SK-N-SH treated with all-trans-retinoic acid at 6 μM for 48 hours (cell line): ENCODE measurements around the gene CRABP1.

Experiments used
- ARNTL ChIP-seq: fragments of 450-650 bp; formaldehyde crosslinking; IDR thresholded peaks from 2 replicates; pipeline ENCODE4 v1.5.0; 2020; ENCODE audit warnings: low read depth, mild to moderate bottlenecking, moderate library complexity, borderline replicate concordance
- BACH2 ChIP-seq: fragments of 250-450 bp; sonication (Bioruptor Pico); IDR thresholded peaks from 2 replicates; pipeline ENCODE4 v1.9.0; 2021; ENCODE audit warnings: mild to moderate bottlenecking, borderline replicate concordance
- ISL1 ChIP-seq: fragments of 250-450 bp; sonication (Bioruptor Pico); IDR thresholded peaks from 2 replicates; pipeline ENCODE4 v2.1.2; 2022; ENCODE audit warnings: mild to moderate bottlenecking, moderate library complexity
- PPARA ChIP-seq: fragments of 250-450 bp; sonication (Bioruptor Pico); IDR thresholded peaks from 2 replicates; pipeline ENCODE4 v1.5.0; 2020; ENCODE audit warnings: mild to moderate bottlenecking, borderline replicate concordance
- RARB ChIP-seq: fragments of 250-450 bp; sonication (Bioruptor Pico); IDR thresholded peaks from 2 replicates; pipeline ENCODE4 v1.8.0; 2021; ENCODE audit warnings: mild to moderate bottlenecking, moderate library complexity
- SNAI2 ChIP-seq: fragments of 250-450 bp; sonication (Bioruptor Pico); IDR thresholded peaks from 2 replicates; pipeline ENCODE4 v1.5.0; 2020; ENCODE audit warnings: mild to moderate bottlenecking, moderate library complexity
- TOX ChIP-seq: fragments of 250-450 bp; sonication (Bioruptor Pico); IDR thresholded peaks from 2 replicates; pipeline ENCODE4 v1.8.0; 2021; ENCODE audit warnings: mild to moderate bottlenecking, moderate library complexity, borderline replicate concordance
- ZFP3 ChIP-seq: fragments of 250-450 bp; sonication (Bioruptor Pico); IDR thresholded peaks from 2 replicates; pipeline ENCODE4 v1.5.0; 2020; ENCODE audit warnings: mild to moderate bottlenecking, moderate library complexity
- ZFP30 ChIP-seq: fragments of 450-650 bp; formaldehyde crosslinking; IDR thresholded peaks from 2 replicates; pipeline ENCODE4 v1.5.0; 2022; ENCODE audit warnings: mild to moderate bottlenecking, moderate library complexity
- ZNF70 ChIP-seq: fragments of 450-650 bp; formaldehyde crosslinking; IDR thresholded peaks from 2 replicates; pipeline ENCODE4 v1.5.0; 2020; ENCODE audit warnings: mild to moderate bottlenecking, moderate library complexity
- TF ChIP-seq, protein P1 (sequence below): fragments of 250-450 bp; sonication (Bioruptor Pico); IDR thresholded peaks from 2 replicates; pipeline ENCODE4 v1.8.0; 2021; ENCODE audit warnings: low read depth, mild to moderate bottlenecking, moderate library complexity, borderline replicate concordance

DNA sequence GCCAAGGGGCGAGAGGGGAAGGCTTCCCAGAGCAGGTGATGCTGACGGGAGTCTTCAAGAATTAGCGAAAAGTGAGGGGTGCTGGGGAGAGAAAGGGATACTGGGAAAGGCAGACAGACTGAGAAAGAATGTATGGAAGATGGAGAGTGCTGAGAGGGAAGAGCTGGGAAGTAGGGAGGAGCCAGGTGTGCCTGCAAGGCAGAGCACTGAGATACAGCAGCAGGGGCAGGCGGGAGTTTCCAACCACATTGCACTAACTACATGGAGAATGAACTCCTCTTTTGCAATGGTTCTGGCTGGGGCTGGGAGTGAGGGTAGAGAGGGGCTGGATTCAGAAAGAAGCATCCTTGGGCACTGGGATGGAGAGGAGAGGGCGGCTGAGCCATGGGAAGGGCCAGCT is 16.0 kb upstream of the CRABP1 start:
- no peak for TF ChIP-seq ZFP3 (CRISPR knock-in tag)
- TF ChIP-seq PPARA = no peak
- no peak for TF ChIP-seq RARB (CRISPR knock-in tag)
- no peak for TF ChIP-seq SNAI2 (CRISPR knock-in tag)
- TF ChIP-seq ISL1 = no peak
- TF ChIP-seq, protein P1, sequence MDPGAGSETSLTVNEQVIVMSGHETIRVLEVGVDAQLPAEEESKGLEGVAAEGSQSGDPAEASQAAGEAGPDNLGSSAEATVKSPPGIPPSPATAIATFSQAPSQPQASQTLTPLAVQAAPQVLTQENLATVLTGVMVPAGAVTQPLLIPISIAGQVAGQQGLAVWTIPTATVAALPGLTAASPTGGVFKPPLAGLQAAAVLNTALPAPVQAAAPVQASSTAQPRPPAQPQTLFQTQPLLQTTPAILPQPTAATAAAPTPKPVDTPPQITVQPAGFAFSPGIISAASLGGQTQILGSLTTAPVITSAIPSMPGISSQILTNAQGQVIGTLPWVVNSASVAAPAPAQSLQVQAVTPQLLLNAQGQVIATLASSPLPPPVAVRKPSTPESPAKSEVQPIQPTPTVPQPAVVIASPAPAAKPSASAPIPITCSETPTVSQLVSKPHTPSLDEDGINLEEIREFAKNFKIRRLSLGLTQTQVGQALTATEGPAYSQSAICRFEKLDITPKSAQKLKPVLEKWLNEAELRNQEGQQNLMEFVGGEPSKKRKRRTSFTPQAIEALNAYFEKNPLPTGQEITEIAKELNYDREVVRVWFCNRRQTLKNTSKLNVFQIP (CRISPR knock-in tag) = no peak
- no peak for TF ChIP-seq ARNTL
- no peak for TF ChIP-seq BACH2 (CRISPR knock-in tag)
- no peak for TF ChIP-seq ZFP30 (CRISPR knock-in tag)
- TF ChIP-seq ZNF70 (CRISPR knock-in tag) = no peak
- no peak for TF ChIP-seq TOX
